NCI-H187 (cell line): ENCODE measurements around the gene DSEL.

Experiments
- DNase-seq, 2 experiments: peaks; one replicate each; lab custom pipeline; 2025; lab: John Stamatoyannopoulos, UW

Gene DSEL

GRCh38 chr18:67516539-67517443 lies at the start of gene DSEL:
TSS of gene DSEL (minus strand) at chr18:67516720. CDS start at chr18:67514608, 2,112 bp downstream.
- DNase-seq = peak; percentile 66 to 82

DNA sequence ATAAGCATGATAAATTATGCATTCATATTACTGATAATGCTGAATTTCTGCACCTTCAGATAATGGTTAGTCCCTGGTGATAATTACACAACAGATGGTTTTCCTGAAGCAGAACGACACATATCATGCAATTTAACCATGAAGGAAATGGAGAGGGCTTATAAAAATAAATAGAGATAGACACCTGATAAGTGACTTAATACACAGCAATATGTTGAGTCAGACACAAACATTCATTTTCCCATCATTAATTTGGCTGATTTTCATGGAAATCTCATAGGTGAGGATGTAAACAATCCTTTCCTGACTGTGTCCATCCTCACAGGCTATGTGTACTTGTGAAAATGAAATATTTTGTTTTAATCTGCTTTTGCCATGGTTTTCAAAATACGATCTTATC lies 36.9 kb upstream of the DSEL start:
- no peak for DNase-seq

- DNase-seq = peak in 1 of 2 experiments; percentile 0
These were observed 34.5 kb upstream of the DSEL start for GRCh38 chr18:67550872-67551520.

GRCh38 chr18:67549946-67550345 lies 33.4 kb upstream of the DSEL start:
- no peak for DNase-seq

DNA sequence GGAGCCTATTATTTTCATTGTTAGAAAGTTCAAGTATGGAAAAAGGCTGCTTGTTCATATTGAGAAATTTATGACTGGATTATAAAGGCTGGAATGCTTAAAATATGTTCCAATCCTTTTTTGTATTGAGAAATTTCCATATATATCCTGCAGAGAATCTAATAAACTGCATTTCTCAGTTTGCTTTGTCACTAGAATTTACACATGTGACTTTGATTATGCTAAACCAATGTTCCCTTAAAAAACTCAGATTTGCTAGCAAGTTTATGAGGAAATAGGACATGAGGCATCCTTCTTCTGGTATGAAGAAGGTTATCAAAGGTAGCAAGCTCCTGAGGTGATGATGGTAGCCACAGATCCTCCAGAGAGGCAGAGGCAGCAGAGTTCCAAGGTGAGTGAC lies 29.2 kb upstream of the DSEL start:
- no peak for DNase-seq

DNA sequence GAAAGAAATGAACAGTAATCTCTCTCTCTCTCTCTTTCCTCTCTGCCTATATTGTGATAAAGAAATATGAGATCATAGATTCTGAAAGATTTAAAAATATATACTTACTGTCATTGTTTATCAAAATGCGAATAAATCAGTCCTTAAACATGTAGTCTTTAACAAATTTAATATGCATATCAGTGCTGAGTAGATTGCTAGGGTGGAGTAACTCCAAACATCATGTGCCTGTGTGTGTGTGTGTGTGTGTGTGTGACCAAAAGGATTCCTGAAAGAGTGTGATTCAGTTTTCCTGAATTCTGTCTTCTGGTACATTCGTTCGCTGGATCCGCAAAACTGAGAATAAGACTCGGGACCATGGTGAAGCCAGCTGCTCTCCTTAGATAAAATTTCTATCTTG lies 24.0 kb upstream of the DSEL start:
- no peak for DNase-seq

- DNase-seq = no peak
These were observed 15.4 kb upstream of the DSEL start for GRCh38 chr18:67531929-67532328.

- no peak for DNase-seq
These were observed 9.0 kb upstream of the DSEL start for GRCh38 chr18:67525328-67526099.

DNA sequence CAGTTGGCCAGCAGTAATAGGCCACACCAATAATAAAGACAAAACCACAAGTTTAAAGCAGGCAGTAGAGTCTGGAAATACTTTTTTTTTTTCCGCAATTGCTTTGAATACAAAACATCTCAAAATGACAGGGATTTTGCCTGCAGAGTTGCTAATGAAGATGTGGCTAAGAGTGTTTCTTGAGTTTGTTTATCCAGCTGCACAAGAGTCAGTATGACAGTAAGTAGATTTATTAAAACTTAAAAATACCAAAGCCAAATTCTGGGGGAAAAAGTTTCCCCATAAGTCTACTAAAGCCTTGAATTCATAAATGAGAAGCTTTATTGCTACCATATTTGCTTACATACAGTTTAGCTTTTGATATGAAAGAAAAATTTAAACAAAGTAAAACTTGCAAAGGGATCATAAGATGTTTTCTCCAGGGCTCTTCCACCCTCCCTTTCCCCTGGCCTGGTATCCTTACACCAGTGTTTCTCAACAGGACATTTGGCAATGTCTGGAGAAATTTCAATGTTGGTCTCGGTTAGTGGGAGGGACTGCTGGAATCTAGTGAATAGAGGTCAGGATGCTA lies 3.9 kb upstream of the DSEL start:
- no peak for DNase-seq

DNA sequence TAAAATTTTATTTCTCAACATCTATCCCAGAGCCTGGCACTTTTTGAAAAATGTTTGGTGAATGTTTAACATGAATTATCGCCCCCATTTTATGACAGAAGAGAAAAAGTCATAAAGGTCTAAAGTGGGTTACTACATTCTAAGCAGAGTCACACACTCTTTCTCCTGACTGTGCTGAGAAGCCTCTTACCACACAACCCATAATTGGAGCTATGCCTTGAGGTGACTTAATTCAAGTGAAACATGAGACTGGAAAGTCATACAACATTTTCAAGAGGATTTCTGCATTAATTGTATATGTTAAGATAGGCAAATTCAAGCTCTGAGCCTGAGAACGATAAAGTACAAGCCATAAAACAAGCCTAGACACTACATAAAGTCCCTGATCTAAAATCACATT lies 3.1 kb upstream of the DSEL start:
- no peak for DNase-seq

- DNase-seq = no peak
These were observed 2.0 kb upstream of the DSEL start for GRCh38 chr18:67518566-67518965.

- no peak for DNase-seq
These were observed 885 bp upstream of the DSEL start for GRCh38 chr18:67517444-67517765.

GRCh38 chr18:67515942-67516538 lies 480 bp downstream of the DSEL start:
- DNase-seq = peak; percentile 3 to 11

DNA sequence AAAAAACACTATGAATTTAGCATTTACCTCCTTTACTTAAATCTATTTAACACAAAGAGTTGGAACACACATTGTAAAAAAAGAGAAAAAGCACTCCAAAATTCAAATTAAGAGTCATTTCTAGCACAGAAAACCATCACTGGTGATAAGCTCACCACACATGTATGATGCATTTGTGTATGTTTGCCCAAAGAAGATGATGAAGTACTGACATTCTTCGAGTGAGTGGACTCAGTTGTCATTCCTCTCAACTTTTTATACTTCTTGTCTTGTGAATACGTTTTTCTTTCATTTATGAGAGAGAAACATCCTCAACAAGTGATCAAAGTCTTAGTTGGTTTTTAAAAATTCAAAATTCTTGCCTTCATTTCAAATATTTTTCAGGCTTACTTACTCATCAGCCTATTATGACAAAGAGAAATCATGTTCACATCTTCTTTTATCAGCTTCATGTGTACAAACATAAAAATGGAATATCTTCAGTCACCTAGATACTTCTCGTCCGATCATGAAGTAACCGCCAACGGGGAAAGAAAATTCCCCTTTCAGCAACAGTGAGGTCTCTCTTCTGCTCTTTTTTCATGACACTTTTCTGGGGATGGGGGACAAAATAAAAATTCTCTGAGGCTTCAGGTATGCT lies 1.5 kb downstream of the DSEL start:
- DNase-seq = no peak

- no peak for DNase-seq
These were observed 2.1 kb downstream of the DSEL start for GRCh38 chr18:67514465-67514864.

DNA sequence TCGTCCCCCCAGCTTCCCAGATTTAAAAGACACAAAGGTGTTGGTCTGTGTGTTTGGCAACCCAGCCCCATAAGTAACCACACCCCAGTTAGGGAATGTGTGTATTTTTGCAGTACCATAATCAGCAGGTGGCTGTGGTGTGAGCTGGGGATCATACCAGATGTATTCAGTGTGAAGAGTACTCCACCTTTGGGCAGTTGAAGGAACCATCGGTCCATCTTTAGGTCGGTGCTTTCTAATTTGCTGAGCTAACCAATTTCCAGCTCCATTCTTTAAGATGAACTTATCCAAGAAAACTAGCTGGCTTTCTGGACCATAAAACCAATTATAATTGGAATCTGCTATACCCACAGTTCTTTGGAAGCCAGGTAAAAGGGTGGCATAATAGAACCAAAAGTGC lies 3.2 kb downstream of the DSEL start:
- DNase-seq = no peak

DNA sequence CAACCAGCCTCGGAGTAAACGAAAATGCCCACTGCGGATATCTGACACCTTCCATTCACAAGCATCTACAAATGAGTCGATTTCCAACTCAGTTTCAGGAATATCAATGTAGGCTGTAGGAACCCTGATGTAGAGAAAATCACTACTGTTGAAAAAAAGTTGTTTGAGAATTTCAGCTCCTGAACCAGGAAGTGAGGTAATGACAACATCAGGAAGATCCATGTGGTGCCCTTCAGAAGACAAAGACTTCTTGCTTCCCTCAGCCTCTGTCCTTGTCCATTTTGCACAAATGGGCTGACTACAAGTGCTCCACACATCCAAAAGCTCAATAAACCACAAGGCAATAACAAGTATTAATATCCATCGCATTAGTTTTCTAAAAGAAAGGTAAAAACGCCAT lies 4.7 kb downstream of the DSEL start:
- no peak for DNase-seq

DNA sequence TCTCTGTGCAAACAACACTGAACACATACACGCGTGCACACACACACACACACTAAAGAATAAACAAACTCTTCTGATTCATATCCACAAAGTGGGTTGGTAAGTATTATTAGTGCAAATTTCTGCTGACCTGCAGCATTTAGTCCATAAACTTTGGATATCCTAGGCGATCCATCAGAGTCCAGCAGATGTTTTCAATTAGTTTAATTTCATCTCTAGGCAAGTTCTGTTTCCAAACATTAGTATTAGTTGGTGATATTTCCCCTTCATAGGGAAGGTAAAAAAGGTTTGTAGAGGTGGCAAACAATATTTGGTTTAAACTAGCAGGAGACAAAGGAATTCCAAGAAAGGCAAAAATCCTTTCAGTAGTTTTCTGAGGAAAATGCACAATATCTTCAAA lies 5.7 kb downstream of the DSEL start:
- DNase-seq = no peak

DNA sequence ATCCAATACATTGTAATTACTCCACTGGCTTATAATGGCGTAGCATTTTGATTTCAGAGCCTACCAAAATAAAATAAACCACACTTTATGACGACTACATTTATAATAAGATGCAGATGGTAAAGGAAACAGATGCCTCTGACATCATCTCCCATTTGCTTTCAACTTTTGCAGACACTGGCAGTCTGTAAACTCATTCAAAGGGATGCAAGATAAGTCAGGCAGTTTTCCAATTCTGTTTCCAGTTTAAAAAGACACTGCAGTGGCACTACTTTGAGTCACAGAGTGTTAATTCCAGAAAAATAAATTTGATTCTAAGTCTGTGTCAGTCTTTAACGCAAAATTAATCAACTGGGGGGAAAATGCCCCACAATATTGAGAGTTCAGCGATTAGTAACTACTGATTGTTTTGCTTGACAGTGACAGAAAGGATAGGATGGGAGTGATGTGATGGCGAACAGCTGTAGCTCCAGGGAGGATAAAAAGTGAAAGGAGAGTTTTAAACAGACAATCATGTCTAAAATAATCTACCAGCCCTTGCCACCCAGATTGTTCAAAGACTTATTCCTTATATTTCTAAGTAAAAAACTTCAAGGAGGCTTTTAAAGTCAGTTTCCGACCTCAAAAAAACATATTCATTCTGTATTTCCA lies 6.7 kb downstream of the DSEL start:
- DNase-seq = no peak

GRCh38 chr18:67508146-67508545 lies 8.4 kb downstream of the DSEL start:
- DNase-seq = no peak

- no peak for DNase-seq
These were observed 11.8 kb downstream of the DSEL start for GRCh38 chr18:67504739-67505138.
